Fibroblast of skin of right biceps (primary cell): ENCODE data around the gene CPB1.
"Not testable (repeated sequence)": the region's sequence is repeated elsewhere in the genome, so short reads cannot be mapped to it uniquely, and the experiment has no call there.

Experiments used
- DNase-seq: peaks from one replicate; pipeline ENCODE4 v3.0.0-alpha.2; 2013

CPB1 gene

GRCh38 chr3:148827585-148827984 lies at the start of gene CPB1:
TSS of gene CPB1 (plus strand) at chr3:148827811. CDS start at chr3:148827824, 13 bp downstream.
- no peak for DNase-seq

- no peak for DNase-seq
Observed at GRCh38 chr3:148778926-148779325, 48.7 kb upstream of the CPB1 start.

GRCh38 chr3:148785026-148785425 lies 42.6 kb upstream of the CPB1 start:
- not testable (repeated sequence) for DNase-seq

GRCh38 chr3:148786159-148786558 lies 41.5 kb upstream of the CPB1 start:
- not testable (repeated sequence) for DNase-seq

- DNase-seq = peak; percentile 72
Observed at GRCh38 chr3:148789146-148789545, 38.5 kb upstream of the CPB1 start.

GRCh38 chr3:148789906-148790305 lies 37.7 kb upstream of the CPB1 start:
- DNase-seq = no peak

- DNase-seq = no peak
Observed at GRCh38 chr3:148790370-148790769, 37.2 kb upstream of the CPB1 start.

- peak; percentile 25 for DNase-seq
Observed at GRCh38 chr3:148790851-148791735, 36.5 kb upstream of the CPB1 start.

GRCh38 chr3:148791920-148792319 lies 35.7 kb upstream of the CPB1 start:
- DNase-seq = no peak

GRCh38 chr3:148792516-148792915 lies 35.1 kb upstream of the CPB1 start:
- no peak for DNase-seq

- DNase-seq = no peak
Observed at GRCh38 chr3:148796799-148797198, 30.8 kb upstream of the CPB1 start.

GRCh38 chr3:148797795-148798194 lies 29.8 kb upstream of the CPB1 start:
- no peak for DNase-seq

- no peak for DNase-seq
Observed at GRCh38 chr3:148800414-148800813, 27.2 kb upstream of the CPB1 start.

- no peak for DNase-seq
Observed at GRCh38 chr3:148809835-148810234, 17.8 kb upstream of the CPB1 start.

GRCh38 chr3:148815316-148816110 lies 12.1 kb upstream of the CPB1 start:
- DNase-seq = no peak

- DNase-seq = no peak
Observed at GRCh38 chr3:148816427-148816826, 11.2 kb upstream of the CPB1 start.

GRCh38 chr3:148816981-148817525 lies 10.6 kb upstream of the CPB1 start:
- no peak for DNase-seq

GRCh38 chr3:148820361-148821245 lies 7.0 kb upstream of the CPB1 start:
- peak; percentile 11 for DNase-seq

GRCh38 chr3:148823026-148823425 lies 4.6 kb upstream of the CPB1 start:
- DNase-seq = no peak

- no peak for DNase-seq
Observed at GRCh38 chr3:148825476-148825875, 2.1 kb upstream of the CPB1 start.

- DNase-seq = peak; percentile 23
Observed at GRCh38 chr3:148828136-148828690, 602 bp downstream of the CPB1 start.

GRCh38 chr3:148829926-148830325 lies 2.3 kb downstream of the CPB1 start:
- DNase-seq = no peak
